HG03457 (cell line): ENCODE measurements around the gene PDE6D.

ENCODE experiments used
- ATAC-seq: cut with Tn5 transposase; IDR thresholded peaks from one replicate; pipeline ENCODE4 v1.9.1; 2021; ENCODE audit warnings: moderate number of reproducible peaks; ENCODE audit not compliant: unreplicated experiment

The PDE6D gene

GRCh38 chr2:231708773-231709635, 72.1 kb downstream of the PDE6D start:
- ATAC-seq: no peak

DNA sequence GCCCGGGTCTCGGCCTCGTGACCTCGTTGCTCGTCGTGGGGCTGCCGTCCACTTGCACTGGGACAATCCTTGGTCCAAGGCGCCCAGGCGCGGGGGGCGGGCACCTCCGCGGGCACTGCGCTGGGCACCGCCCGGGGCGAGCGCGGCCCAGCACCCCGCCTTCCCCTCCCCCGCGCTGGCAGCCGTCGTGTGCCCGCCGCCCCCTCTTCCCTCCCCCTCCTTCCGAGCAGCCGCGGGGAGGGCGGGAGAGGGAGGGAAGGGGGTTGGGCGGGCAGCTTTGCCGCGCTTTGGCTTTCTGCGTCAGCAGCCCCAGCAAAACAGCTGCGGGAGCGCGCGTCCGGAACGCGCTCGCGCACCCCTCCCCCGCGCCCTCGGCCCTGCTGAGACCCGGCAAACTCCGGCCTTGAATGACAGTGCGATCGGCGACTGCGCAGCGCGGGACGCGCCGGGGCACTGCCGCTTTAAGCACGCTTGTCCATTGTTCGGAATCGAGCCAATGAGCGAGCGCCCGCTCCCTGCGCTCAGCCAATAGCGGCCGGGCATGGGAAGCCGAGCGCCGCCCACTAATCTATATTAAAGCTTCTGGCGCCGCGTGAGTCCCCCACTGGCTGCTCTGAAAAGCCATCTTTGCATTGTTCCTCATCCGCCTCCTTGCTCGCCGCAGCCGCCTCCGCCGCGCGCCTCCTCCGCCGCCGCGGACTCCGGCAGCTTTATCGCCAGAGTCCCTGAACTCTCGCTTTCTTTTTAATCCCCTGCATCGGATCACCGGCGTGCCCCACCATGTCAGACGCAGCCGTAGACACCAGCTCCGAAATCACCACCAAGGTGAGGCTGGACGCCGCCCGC, 72.9 kb downstream of the PDE6D start, which contains the start of gene PTMA:
TSS of gene PTMA (plus strand) at position 599 of the 846 bp plus-strand sequence. CDS start at position 781, 182 bp downstream.
- peak; percentile 58 for ATAC-seq

- no peak for ATAC-seq
Measured at GRCh38 chr2:231707625-231707926, 73.5 kb downstream of the PDE6D start.

GRCh38 chr2:231706731-231707624, 74.1 kb downstream of the PDE6D start:
- peak; percentile 34 for ATAC-seq

DNA sequence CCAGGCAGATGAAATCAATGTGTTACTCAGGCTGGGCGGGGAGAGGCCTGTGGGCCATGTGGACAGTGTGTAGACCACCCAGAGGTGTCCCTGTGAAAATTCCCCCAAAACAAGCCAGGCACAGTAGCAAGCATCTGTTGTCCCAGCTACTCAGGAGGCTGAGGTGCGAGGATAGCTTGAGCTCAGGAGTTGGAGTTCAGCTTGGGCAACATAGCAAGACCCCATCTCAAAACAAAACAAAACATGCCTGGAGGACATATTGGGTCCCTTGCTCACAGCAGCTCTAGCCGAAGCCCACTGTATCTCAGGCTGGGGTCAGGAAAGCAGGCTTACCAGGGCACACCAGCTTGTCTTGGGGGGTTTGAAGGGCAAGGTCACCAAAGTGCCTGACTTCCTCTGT, 77.1 kb downstream of the PDE6D start:
- no peak for ATAC-seq

DNA sequence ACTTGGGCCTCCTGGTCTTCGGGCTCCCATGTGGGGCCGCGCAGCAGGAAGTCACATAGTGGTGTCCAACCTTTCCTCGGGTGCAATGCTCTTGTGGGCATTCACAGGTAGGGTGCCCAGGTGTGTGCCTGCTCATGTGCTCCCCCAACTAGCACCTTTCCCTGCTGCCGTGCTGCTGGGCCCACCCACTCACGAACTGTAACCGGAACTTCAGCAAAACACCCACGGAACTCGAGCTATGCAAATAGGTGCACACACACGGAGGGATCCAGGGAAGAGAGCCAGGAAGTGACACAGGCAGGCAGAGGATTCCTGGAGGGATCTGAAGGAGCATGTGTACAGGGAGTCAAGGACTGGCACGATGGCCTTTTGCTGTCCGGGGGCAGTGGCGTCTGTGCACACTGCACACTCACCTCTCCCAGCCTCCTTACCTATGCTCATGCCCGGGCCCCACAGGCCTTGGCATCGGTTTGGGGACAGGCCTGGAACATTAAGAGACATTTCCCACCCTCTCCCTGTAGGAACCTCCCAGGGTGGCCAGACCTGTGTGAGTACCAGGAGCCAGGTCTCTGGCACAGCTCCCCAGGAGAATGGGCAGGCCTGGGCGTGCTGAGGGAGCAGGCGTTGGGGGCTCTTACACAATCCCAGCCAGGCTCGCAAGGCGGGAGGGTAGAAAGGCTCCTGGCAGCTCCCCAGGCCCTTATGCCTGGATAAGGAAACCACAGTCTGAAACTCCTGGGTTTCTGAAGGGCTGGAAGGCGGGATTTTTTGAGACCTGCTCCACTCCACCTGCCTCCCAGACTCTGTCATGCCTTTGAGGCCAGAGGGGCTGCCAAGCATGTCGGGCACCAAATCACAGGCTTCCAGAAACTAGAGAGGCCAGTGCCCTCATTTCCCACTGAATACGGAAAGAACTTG, 79.4 kb downstream of the PDE6D start:
- no peak for ATAC-seq

DNA sequence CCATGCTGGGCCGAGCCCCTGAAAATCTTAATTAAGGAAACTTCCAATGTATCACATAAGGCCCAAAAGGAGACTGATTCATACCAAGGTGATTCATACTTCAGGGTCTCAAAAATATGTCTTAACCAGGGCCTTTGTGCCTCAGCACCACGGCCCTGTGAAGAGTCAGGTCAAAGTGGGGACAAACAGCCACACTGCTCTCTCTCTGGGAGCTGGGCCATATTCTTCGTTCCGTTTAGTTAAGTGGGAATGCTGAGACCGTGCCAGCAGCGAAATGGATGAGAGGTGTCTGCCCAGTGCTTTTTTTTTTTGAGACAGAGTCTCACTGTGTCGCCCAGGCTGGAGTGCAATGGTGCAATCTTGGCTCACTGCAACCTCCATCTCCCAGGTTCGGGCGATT, 82.1 kb downstream of the PDE6D start:
- no peak for ATAC-seq

DNA sequence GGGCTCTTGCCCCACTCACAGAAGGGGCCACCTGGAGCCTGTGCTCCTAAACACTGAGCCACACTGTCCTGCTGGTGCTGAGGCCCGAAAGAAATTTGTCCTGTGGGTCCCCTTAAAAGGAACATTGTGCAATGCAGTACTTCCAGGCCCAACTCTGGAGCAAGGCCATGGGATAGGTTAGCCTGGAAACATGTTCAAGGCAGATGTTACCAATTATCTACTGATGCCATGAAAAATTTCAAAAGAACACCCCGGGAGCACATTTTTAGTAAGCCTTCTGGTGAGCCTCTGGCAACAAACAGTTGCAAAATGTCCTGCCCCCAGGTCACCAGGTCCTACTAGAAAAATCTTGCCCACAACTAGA, 85.1 kb downstream of the PDE6D start:
- no peak for ATAC-seq

- ATAC-seq: no peak
Measured at GRCh38 chr2:231693956-231694355, 87.1 kb downstream of the PDE6D start.

GRCh38 chr2:231692847-231693246, 88.2 kb downstream of the PDE6D start:
- ATAC-seq: no peak

GRCh38 chr2:231691251-231691772, 89.8 kb downstream of the PDE6D start:
- ATAC-seq: no peak

- no peak for ATAC-seq
Measured at GRCh38 chr2:231689124-231689893, 91.8 kb downstream of the PDE6D start.

GRCh38 chr2:231688719-231689118, 92.4 kb downstream of the PDE6D start:
- no peak for ATAC-seq

- no peak for ATAC-seq
Measured at GRCh38 chr2:231687961-231688360, 93.1 kb downstream of the PDE6D start.

DNA sequence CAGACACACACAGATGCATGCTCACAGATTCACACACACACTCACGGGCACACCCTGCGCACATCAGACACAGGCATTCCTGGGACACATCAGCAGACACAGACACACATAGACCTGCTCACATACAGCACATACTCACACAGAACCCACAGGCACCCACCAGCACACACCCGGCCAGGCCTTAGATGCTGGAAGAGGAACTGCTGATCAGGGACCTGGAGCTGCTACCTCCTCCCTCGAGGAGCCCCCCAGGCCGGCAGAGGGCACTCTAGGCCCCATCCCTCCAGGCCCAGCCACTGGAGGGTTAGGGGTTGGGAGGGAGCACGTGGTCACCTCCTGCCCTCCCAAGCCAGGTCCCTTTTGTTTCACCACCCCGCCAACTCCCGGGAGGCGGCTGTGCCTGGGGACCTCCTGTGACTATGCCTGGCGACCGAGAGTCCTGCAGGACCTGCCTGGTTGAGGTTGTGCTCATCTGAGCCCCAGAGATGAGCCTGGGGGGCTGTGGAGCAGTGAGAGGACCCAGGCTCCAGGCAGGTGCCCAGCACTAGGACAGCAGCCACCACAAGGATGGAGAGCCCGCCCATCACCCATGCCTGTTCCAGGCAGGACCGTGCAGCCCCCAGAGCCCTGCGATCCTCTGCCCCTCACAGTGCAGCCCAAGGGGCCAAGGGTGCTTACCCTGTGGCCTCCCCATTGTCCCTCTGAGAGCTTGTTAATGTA, 93.8 kb downstream of the PDE6D start:
- ATAC-seq: no peak

DNA sequence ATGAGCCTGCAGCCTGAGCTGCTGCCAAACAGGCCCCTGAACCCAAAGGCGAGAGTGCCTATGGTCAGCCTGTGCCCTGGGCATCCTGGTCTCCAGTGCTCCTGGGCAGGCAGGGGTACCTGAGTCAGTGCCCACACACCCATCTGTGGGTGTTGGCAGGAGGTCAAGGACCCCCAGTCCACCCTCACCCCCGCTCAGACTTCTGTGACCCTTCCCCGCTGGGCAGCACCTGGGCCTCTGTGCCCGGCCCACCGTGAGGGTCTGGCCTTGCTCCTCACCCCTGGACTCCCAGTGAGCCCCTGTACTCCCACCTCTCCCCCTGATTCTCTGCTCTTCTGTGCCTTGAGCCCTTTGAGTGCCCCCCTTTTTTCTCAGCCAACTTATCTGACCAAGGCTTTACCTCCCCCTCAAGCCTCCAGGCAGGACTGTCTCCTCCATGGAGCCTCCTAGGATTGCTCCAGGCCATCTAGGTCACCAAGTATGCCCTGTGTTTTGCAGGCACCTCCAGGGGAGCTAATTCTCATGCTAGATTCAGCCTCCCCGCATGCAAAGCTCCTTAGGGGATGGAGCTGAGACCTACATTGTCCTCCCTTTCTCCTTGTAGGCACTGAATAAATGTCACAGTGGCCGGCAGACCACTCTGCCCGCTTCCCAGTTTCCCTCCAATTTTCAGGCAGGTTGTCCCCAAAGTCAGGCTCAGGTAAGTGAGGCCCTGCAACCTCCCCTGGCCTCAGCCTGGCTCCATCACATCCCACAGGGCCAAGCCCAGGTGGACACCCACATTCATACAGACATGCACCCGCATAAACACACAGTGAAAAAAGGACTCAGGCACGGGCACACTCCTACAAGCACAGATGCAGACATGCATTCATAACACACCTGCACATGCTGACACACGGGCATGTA, 94.6 kb downstream of the PDE6D start:
- ATAC-seq: no peak
